SHP77 treated with DMSO at 0.1 percent for 48 hours (cell line): ENCODE data around the gene SESTD1.
"Not testable (repeated sequence)": the region's sequence is repeated elsewhere in the genome, so short reads cannot be mapped to it uniquely, and the experiment has no call there.

Source experiments
- DNase-seq: peaks from one replicate; lab custom pipeline; 2025; lab: John Stamatoyannopoulos, UW

Gene SESTD1

DNA sequence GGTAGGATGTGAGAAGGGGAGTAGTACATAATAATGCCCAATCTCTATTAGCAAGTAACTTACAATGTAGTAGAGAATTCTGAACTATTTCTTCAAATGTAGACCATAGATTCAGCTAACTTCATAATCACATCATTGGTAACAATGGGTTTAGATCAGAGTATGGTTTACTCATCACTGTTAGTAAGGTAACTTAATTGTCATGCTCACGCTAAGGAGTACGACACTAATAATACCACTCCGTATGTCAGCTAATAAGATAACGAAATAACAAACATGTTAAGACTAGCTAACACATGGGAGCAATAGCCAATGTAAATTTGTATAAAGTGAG is 158.3 kb downstream of the SESTD1 start:
- no peak for DNase-seq

DNA sequence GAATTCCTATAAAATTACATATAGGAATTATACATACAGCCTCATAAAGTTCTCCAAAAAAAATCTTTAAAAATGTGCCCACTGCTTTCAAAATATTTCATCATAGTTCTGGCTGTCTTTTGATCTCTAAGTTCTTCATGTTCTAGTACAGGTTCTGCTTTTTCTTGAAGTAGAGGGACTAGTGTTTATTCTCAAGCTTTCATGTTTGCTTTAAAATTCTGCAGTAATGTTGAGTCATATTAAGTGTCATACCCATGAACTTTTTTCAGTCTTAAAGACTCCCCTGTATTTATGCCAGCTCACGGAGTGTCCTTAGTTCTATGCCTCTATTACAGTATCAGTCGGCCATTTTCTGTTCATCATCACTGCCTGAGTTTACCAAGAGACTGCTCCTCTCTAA is 159.9 kb downstream of the SESTD1 start:
- DNase-seq: no peak

DNA sequence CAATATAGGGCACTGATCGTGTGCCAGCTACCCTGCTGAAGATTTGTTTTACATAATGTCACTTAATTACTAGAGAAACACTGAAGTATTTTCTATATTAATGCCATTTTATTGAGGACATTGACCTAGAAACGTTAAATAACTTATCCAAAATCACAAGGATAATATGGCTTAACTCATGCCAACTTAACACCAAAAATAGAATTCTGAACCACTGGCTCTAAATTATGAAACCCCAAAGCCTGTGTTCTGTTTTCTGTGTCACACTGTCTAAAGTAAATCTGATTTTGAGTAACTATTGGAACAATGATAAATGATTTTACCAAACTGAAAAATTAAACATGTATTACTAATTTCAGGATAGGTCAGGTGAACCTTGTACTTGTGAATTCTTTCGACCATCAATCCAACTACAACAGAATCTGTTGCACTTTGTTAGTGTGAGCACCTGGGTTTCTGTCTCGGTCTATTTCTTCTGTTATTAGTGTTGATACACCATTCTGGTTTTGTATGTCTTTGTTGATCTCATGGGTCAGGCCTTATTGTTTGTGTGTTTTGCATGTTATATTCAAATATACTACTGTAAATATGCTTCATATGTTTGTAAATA is 166.4 kb downstream of the SESTD1 start:
- DNase-seq: no peak

DNA sequence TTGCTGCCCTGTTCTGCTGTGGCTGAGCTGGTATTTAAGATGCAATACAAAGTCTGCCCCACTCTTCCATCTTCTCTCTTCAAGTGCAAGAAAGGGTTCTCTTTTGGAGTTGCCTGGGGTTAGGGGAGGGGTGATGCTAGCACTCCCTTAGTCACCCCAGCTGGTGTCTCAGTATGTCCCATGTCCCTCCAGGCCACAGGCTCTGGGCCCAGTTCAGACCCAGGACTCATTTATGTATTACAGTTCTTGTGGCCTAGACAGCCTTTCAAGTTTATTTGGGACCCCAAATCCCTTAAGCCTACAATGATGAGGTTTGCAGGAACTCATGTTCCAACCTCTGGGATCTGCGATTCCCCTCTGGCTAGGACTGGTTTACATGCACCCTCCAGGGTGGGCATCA is 167.5 kb downstream of the SESTD1 start:
- no peak for DNase-seq

DNA sequence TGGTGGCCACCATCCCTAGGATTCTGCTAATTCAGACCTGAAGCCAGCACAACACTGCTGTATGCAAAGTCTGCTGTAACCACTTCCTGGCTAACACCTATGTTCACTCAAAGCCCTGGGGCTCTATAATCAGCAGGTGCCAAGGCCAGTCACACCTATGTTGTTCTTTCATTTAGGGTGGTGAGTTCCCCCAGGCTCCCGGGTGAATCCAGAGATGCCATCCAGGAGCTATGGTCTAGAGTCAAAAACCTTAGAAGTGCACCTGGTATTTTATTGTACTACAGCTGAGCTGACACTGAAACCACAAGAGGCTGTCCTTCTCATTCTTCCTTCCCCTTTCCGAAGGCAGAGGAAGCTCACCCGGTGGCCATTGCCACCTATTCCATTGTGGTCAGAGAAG is 168.5 kb downstream of the SESTD1 start:
- no peak for DNase-seq

DNA sequence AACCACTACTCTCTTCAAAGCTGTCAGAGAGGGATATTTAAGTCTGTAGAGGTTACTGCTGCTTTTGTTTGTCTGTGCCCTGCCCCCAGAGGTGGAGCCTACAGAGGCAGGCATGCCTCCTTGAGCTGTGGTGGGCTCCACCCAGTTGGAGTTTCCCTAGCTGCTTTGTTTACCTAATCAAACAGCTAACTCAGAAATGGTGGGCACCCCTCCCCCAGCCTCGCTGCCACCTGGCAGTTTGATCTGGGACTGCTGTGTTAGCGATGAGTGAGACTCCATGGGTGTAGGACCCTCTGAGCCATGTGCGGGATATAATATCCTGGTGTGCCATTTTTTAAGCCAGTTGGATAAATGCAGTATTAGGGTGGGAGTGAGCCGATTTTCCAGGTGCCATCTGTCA is 171.7 kb downstream of the SESTD1 start:
- DNase-seq: not testable (repeated sequence)

DNA sequence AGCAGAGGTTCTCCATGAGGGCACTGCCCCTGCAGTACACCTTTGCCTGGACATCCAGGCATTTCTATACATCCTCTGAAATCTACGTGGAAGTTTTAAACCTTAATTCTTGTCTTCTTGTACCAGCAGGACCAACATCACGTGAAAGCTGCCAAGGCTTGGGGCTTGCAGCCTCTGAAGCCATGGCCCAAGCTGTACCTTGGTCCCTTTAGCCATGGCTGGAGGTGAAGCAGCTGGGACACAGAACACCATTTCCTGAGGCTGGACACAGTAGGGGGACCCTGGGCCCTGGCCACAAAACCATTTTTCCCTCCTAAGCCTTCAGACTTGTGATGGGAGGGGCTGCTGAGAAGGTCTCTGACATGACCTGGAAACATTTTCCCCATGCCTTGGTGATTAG is 181.9 kb downstream of the SESTD1 start:
- no peak for DNase-seq

DNA sequence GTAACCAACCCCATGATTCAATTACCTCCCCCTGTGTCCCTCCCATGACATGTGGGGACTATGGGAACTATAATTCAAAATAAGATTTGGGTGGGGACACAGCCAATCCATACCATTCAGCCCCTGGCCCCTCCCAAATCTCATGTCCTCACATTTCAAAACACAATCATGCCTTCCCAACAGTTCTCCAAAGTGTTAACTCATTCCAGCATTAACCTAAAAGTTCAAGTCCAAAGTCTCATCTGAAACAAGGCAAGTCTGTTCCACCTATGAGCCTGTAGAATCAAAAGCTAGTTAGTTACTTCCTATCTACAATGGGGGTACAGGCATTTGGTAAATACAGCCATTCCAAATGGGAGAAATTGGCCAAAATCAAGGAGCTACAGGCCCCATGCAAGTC is 182.7 kb downstream of the SESTD1 start:
- no peak for DNase-seq

DNA sequence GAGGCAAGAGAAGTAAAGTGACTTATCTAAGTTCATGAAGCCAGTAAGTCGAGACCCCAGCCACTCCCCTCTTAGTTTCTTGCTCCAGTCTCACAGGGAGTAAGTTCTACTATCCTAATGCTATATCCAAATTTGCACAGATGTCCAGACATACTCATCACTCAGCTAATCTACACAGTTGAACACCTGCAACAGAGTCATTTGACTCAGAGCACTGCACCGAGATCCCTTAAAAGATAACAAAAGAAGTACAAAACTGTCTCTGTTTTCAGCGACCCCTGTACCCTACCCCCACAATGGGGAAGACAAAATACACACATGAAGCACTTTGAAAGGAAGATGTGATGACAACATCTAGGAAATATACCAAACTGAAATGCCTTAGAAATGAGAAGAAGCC is 192.1 kb downstream of the SESTD1 start:
- no peak for DNase-seq

DNA sequence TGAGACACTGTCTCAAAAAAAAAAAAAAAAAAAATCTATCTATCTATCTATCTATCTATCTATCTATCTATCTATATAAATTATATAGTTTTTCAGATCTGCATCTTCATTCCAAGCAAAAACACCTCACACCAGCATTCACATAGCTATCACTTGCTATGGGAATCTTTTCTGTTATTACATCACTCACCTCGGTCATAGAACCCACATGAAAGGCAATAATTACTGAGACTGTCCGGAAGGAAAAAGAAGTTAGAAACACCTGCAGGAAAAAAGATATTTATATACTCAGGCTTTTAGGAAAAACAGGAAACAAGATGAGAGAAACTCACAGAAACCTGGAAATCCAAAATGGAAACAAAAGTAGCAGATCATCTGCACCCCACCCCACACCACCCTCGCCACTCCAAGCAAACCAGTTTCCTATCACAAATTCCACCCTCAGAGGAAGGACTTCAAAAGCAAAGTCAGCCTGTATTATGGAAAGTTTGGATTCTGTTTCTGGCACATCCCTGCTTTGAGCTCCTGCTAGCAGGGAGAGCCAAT is 192.7 kb downstream of the SESTD1 start:
- no peak for DNase-seq

DNA sequence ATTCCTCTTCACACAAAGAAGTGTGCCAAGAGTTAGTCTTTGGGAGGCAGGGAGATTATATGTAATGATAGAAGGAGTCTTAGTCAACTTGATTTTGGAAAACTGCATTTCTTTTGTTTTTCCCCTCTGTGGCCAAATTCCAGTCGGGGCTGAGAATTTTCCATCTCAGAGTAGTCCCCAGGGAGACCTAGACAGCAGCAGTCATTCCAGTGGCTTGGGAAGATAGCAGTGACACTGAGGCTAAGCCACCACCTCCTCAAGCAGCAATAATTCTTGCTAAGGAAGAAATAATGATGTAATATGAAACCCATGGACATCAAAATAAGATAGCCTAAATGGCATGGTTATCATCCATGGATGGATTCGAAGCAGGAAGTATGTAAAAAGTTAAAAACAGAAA is 193.7 kb downstream of the SESTD1 start:
- no peak for DNase-seq

DNA sequence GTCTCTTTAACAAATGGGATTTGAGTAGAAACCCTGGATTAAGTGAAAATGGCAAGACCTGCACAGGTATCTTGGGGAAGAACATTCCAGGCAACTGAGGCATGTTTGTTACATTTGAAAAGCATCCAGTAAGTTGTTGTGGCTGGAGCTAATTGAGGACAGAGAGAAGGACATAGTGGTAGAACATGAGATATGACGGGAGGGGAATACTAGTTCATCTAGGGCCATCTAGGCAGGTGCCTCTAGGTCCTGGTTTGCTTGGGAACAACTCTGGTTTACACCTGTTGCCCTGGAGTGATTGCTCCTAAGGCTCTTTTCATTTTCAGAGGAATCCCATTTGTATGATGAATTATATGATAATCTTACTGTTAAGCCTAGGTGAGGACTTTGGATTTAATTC is 194.9 kb downstream of the SESTD1 start:
- DNase-seq: no peak

DNA sequence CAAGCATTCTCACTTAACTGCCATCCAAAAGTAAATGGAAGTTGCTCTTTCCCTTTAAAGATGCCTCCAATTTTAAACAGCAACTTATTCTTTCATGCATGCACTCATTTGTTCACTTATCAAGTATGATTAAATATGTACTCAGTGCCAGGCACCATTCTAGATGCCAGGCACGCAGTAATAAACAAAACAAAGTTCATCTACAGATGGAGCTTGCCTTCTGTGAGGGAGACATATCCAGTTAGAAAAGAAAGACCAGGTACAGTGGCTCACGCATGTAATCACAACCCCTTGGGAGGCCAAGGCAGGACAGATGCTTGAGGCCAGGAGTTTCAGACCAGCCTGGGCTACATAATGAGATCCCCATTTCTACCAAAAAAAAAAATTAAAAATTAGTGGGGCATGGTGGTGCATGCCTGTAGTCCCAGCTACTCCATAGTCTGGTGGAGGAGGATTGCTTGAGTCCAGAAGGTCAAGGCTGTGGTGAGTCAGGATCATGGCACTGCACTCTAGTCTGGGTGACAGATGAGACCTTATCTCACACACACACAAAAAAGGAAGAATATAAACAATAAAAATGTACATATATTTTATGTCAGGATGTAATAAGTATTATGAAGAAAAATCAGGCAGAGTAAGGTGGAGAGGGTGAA is 195.5 kb downstream of the SESTD1 start:
- DNase-seq: no peak

DNA sequence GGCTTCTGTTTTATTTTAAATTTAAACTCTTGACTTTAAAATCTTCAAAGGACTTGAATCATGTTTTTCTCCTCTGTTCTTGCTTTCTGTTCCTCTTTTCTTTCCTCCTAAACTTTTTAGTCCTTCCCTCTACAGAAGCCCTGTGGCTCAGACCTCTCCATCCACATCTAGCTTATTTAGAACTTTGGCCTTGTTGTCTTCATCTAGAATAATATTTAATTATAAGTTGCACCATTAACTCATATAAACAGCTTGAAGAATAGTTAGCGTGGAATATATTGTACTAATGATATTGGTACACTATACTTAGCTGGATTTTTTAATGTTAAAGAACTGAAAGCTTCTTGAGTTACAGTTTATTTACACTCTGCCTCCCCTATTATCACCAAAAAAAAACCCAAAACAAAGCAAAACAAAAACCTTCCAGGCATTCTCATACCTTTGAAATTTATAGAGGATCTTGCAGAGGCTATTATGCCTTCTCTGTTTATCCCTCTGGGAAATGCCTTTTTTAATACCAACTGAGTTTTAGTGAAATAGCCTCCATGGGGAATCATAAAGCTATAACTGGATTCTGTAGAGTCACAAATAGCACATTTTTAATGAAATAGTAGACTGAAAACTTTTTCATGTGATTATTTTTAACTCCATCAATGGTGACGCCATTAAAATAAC is 205.5 kb downstream of the SESTD1 start:
- DNase-seq: no peak

DNA sequence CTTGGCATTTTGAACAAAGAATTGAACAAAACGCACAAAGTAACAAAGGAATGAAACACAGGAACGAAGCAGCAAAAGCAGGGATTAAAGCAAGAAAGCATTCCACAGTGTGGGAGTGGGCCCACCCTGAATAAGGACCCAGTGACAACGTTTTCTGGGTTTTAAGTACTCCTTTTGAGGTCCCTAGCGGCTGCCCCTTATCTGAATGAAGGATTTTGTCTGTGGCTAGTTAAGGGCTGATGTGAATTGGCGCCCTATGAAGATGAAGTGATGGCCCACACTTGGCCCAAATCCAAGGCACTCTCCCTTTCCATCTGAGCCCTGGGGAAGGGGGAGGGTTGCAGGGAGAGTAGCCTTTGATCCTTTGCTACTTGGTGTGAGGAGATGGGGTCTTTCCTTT is 206.9 kb downstream of the SESTD1 start:
- DNase-seq: no peak

DNA sequence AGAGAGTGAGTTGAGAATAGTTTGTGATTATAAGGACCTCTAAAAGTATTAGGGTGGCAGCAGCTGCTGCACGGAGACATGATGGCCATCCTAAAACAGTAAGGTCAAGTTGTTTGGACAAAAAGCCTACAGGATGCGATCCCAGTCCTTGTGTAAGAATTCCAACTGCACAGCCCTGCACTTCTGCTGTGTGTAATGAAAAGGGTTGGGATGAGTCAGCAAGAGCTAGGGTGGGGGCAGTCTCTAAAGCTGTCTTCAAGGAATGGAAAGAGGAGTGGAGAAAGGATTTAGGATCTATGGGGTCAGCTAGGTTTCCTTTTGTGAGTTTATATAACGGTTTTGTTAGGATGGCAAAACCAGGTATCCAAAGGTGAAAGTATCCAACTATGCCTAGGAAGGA is 211.1 kb downstream of the SESTD1 start:
- DNase-seq: not testable (repeated sequence)
